Activated CD8-positive, alpha-beta T cell treated with anti-CD3 and anti-CD28 coated beads for 36 hours (primary cell): Measurements from ENCODE around the gene EIF1. TPM values are rescaled to one million over a fixed set of nuclear protein-coding genes. Genes with fewer than 3 reads are reported as not detected.

ENCODE experiments used
- ATAC-seq: fragments of 200-7000 bp; cut with Tn5 transposase; one replicate; pipeline ENCODE4 v1.10.0; 2021; ENCODE audit warnings: mild to moderate bottlenecking, moderate library complexity
- CTCF ChIA-PET: fragments of 350-600 bp; sonication (Branson Sonifier 250); formaldehyde crosslinking; loops from one replicate; lab custom pipeline; 2021; ENCODE audit warnings: antibody characterized with exemption; lab: Charles Lee
- POLR2A ChIA-PET: fragments of 350-600 bp; sonication (Branson Sonifier 250); formaldehyde crosslinking; loops from one replicate; lab custom pipeline; 2021; ENCODE audit warnings: antibody characterized with exemption; lab: Charles Lee
- DNase-seq: peaks from one replicate; pipeline ENCODE4 v3.0.0-alpha.2; 2020
- H3K27ac Mint-ChIP-seq: one replicate; pipeline ENCODE4 v1.8.0; 2021; ENCODE audit warnings: mild to moderate bottlenecking, mixed read lengths
- H3K27me3 Mint-ChIP-seq: one replicate; pipeline ENCODE4 v1.8.0; 2021; ENCODE audit warnings: mixed read lengths
- H3K36me3 Mint-ChIP-seq: one replicate; pipeline ENCODE4 v1.8.0; 2021; ENCODE audit warnings: low read depth, mixed read lengths
- H3K4me1 Mint-ChIP-seq: one replicate; pipeline ENCODE4 v1.8.0; 2021; ENCODE audit warnings: low read depth, mixed read lengths
- H3K4me3 Mint-ChIP-seq: one replicate; pipeline ENCODE4 v1.8.0; 2021; ENCODE audit warnings: mild to moderate bottlenecking, moderate library complexity, mixed read lengths
- H3K9me3 Mint-ChIP-seq: one replicate; pipeline ENCODE4 v1.8.0; 2021; ENCODE audit warnings: mixed read lengths
- intact Hi-C: fragments of 100-400 bp; cut with micrococcal nuclease; formaldehyde crosslinking; loops from one replicate; pipeline ENCODE4 v1.10.0; 2022
- total RNA-seq, 2 experiments: library from RNA; stranded (reverse); gene quantifications; one replicate each; pipeline ENCODE4 v1.2.3, GENCODE V29; 2021
- TF ChIP-seq, protein P1 (sequence below): fragments of 200-600 bp; IDR thresholded peaks from one replicate; pipeline ENCODE4 v1.8.0; 2022; ENCODE audit warnings: antibody characterized with exemption, mild to moderate bottlenecking

The EIF1 gene
- total RNA-seq, 2 experiments from 2014 or later: 924 to 930 TPM

DNA sequence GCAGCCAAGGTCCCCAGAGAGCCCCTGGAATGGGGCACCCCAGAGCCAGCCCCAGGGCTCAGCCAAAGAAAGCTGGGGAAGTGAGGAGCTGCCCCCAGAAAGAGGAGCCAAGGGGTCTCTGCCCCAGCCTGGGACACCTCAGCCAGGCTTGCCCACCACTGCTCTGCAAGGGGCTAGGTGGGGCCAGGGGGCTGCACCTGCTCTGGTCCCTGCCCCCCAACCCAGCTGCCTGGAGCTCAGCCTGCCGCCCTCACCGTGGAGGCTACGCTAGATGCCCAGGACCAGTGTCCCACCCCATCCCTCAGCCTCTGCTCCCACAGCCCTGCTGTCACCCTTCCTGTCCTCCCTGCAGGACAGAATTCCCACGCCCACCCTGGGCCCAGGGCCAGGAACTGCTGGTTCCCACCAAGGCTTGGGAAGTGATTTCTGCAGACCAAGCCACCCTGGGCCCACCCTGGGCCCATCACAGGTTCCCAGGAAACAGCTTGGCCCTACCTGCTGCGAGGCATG is 36.2 kb upstream of the EIF1 start:
- ChIA-PET POLR2A (no interaction called here), CTCF (interaction anchor here (4.0 to 15.9 kb wide), 2 partner anchors 12 to 103 kb away, joined by 26 to 435 read pairs; no protein-coding TSS in a partner anchor)
- intact Hi-C loops: no loop called here
- Mint-ChIP-seq H3K4me3 (no peak overlapping the region), H3K27ac (no peak overlapping the region), H3K27me3 (peaks cover 3% of the 10 kb centered on the region), H3K4me1 (peaks cover 7% of the 10 kb centered on the region), H3K9me3 (no peaks in the 10 kb centered on the region), H3K36me3 (no peaks in the 10 kb centered on the region)
- ATAC-seq (no peak), DNase-seq (no peak)
- TF ChIP-seq, protein P1, sequence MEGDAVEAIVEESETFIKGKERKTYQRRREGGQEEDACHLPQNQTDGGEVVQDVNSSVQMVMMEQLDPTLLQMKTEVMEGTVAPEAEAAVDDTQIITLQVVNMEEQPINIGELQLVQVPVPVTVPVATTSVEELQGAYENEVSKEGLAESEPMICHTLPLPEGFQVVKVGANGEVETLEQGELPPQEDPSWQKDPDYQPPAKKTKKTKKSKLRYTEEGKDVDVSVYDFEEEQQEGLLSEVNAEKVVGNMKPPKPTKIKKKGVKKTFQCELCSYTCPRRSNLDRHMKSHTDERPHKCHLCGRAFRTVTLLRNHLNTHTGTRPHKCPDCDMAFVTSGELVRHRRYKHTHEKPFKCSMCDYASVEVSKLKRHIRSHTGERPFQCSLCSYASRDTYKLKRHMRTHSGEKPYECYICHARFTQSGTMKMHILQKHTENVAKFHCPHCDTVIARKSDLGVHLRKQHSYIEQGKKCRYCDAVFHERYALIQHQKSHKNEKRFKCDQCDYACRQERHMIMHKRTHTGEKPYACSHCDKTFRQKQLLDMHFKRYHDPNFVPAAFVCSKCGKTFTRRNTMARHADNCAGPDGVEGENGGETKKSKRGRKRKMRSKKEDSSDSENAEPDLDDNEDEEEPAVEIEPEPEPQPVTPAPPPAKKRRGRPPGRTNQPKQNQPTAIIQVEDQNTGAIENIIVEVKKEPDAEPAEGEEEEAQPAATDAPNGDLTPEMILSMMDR: no peak

- DNase-seq (no peak), ATAC-seq (no peak)
- TF ChIP-seq, protein P1: no peak
- CTCF ChIA-PET: interaction anchor here (4.0 to 15.9 kb wide), 2 partner anchors 11 to 104 kb away, joined by 26 to 435 read pairs; no protein-coding TSS in a partner anchor
- Mint-ChIP-seq H3K36me3 (no peaks in the 10 kb centered on the region), H3K4me3 (no peak overlapping the region), H3K27ac (no peak overlapping the region), H3K4me1 (peaks cover 2% of the 10 kb centered on the region), H3K27me3 (peaks cover 3% of the 10 kb centered on the region), H3K9me3 (no peaks in the 10 kb centered on the region)
- intact Hi-C loops: no loop called here
- POLR2A ChIA-PET: interaction anchor here (0.8 kb wide), 1 partner anchor 159 kb away, joined by 3 read pairs; the partner anchor contains the start of gene P3H4
Measured at GRCh38 chr17:41653421-41653820, 35.3 kb upstream of the EIF1 start.

DNA sequence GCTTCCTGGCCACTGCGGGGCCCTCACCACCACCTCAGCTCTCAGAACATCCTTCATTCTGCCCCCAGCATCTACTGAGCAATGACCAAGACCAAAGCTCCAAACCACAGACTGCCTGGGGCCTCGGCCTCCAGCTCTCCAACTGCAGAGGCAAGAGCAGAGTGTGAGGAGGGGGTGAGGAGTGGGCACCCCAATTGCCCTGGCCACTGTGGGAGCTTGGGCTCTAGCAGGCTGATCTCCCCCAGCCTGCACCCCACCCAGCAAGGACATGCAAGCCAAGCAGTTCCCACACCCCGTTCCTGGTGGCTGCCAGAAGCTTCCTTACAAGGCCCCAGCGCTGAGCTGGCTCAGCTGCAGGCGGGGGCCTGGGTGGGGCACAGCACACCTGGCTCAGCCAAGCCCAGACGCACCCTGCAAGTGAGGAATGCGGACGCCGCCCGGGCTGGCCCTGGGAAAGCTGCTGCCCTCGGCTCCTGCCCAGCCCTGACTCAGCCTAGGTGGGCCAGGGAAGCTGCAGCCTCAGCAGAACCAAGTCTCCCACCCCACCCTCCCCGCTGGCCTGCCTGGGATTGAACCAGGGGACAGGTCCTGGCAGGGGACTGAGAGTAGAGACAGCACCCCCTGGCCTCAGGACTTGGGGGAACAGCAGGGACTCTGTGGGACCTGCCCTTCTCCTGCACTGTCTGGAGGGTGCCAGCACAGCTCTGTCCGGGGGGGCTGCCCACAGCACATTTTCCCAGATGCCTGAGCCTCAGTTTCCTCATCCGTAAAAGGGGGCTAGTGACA is 34.6 kb upstream of the EIF1 start:
- H3K4me3 Mint-ChIP-seq: no peak overlapping the region
- TF ChIP-seq, protein P1: no peak
- H3K36me3 Mint-ChIP-seq: no peaks in the 10 kb centered on the region
- H3K4me1 Mint-ChIP-seq: no peaks in the 10 kb centered on the region
- DNase-seq: no peak
- POLR2A ChIA-PET: interaction anchor here (0.8 kb wide), 1 partner anchor 158 kb away, joined by 3 read pairs; the partner anchor contains the start of gene P3H4
- H3K27ac Mint-ChIP-seq: no peak overlapping the region
- CTCF ChIA-PET: interaction anchor here (4.0 to 15.9 kb wide), 2 partner anchors 11 to 105 kb away, joined by 26 to 435 read pairs; no protein-coding TSS in a partner anchor
- intact Hi-C loops: no loop called here
- no peak for ATAC-seq
- H3K9me3 Mint-ChIP-seq: no peaks in the 10 kb centered on the region
- H3K27me3 Mint-ChIP-seq: peaks cover 3% of the 10 kb centered on the region

GRCh38 chr17:41654678-41655607 is 33.7 kb upstream of the EIF1 start:
- no peaks in the 10 kb centered on the region for H3K9me3 Mint-ChIP-seq
- H3K4me1 Mint-ChIP-seq: no peaks in the 10 kb centered on the region
- H3K36me3 Mint-ChIP-seq: no peaks in the 10 kb centered on the region
- no peak overlapping the region for H3K4me3 Mint-ChIP-seq
- POLR2A ChIA-PET: no interaction called here
- ATAC-seq: no peak
- CTCF ChIA-PET: interaction anchor here (1.0 to 15.9 kb wide), 3 partner anchors 10 to 106 kb away, joined by 3 to 435 read pairs (median 26); no protein-coding TSS in a partner anchor
- intact Hi-C loops: no loop called here
- DNase-seq: no peak
- no peak overlapping the region for H3K27ac Mint-ChIP-seq
- peaks cover 3% of the 10 kb centered on the region for H3K27me3 Mint-ChIP-seq
- TF ChIP-seq, protein P1: no peak
